OCI-LY3 (cell line): ENCODE data around the gene MOB3C.

Experiments used
- EZH2phosphoT487 ChIP-seq: fragments of 200-600 bp; shearing (Covaris generic); IDR thresholded peaks from 2 replicates; pipeline ENCODE4 v1.6.1; 2018; ENCODE audit warnings: antibody characterized with exemption, mixed run types, low read depth
- TF ChIP-seq, protein P1 (sequence below): fragments of 200-600, 300-600 bp; sonication (generic); IDR thresholded peaks from 2 replicates; pipeline ENCODE4 v1.5.1; 2014; ENCODE audit warnings: antibody characterized with exemption, low read length, low read depth

DNA sequence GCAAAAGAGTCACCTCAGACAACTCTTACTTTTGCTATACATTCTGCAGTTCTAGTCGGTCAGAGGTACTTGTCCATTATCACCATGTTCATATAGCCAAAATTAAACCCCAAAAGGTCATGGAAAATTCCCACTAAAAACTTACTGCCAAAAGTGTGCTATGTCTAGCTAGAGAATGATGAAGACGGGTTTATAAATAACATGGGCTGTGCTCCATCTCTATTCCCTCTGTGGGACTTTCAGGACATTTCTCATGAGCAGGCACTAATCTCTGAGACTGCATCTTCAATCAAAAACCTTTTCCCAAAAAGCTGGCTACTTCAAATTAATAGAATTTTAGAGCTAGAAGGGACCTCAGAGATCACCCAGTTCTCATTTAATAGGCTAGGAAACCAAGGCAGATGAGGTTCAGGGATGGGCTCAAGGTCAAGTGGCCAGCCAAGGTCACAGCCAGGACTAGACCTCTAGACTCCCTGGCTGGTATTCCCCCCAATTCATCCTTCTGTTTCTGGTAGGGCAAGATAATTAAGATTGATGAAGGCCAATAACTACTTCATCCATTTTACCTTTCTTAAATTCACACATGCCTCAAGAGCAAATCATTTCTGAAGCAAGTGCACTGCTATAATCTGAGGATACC, 21.0 kb upstream of the MOB3C start:
- TF ChIP-seq, protein P1, sequence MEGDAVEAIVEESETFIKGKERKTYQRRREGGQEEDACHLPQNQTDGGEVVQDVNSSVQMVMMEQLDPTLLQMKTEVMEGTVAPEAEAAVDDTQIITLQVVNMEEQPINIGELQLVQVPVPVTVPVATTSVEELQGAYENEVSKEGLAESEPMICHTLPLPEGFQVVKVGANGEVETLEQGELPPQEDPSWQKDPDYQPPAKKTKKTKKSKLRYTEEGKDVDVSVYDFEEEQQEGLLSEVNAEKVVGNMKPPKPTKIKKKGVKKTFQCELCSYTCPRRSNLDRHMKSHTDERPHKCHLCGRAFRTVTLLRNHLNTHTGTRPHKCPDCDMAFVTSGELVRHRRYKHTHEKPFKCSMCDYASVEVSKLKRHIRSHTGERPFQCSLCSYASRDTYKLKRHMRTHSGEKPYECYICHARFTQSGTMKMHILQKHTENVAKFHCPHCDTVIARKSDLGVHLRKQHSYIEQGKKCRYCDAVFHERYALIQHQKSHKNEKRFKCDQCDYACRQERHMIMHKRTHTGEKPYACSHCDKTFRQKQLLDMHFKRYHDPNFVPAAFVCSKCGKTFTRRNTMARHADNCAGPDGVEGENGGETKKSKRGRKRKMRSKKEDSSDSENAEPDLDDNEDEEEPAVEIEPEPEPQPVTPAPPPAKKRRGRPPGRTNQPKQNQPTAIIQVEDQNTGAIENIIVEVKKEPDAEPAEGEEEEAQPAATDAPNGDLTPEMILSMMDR: no peak
- TF ChIP-seq EZH2phosphoT487: no peak
